MM.1S (cell line): ENCODE results near the gene HDAC6.

Source experiments
- DNase-seq: peaks from one replicate; pipeline ENCODE4 v3.0.0-alpha.2; 2015
- H2AFZ ChIP-seq: fragments of 300-600 bp; sonication (generic); 2 replicates; pipeline ENCODE4 v1.6.0; 2016; ENCODE audit warnings: antibody characterized with exemption, low read length
- H3F3A ChIP-seq: fragments of 300-600 bp; sonication (generic); 2 replicates; pipeline ENCODE4 v1.6.1; 2016; ENCODE audit warnings: mild to moderate bottlenecking, antibody characterized with exemption, low read length, moderate library complexity, mixed read lengths; ENCODE audit not compliant: insufficient read depth
- H3K27ac ChIP-seq: fragments of 300-600 bp; sonication (generic); 2 replicates; pipeline ENCODE4 v1.5.1; 2016; ENCODE audit warnings: mild to moderate bottlenecking, low read length
- H3K27me3 ChIP-seq: fragments of 300-600 bp; sonication (generic); replicated peaks from 2 replicates; pipeline ENCODE4 v1.6.0; 2016; ENCODE audit warnings: low read length; ENCODE audit not compliant: insufficient read depth
- H3K36me3 ChIP-seq: fragments of 300-600 bp; sonication (generic); replicated peaks from 2 replicates; pipeline ENCODE4 v1.6.1; 2016; ENCODE audit warnings: mild to moderate bottlenecking, low read length, mixed read lengths; ENCODE audit not compliant: insufficient read depth
- H3K4me1 ChIP-seq: fragments of 300-600 bp; sonication (generic); 2 replicates; pipeline ENCODE4 v1.6.1; 2016; ENCODE audit warnings: low read length, mixed read lengths
- H3K4me2 ChIP-seq: fragments of 300-600 bp; sonication (generic); 2 replicates; pipeline ENCODE4 v1.6.0; 2016; ENCODE audit warnings: low read depth, low read length
- H3K4me3 ChIP-seq: fragments of 300-600 bp; sonication (generic); 2 replicates; pipeline ENCODE4 v1.5.1; 2016; ENCODE audit warnings: low read length, mixed read lengths
- H3K79me2 ChIP-seq: fragments of 300-600 bp; sonication (generic); 2 replicates; pipeline ENCODE4 v1.6.1; 2016; ENCODE audit warnings: mixed run types, low read length, mixed read lengths
- H3K9ac ChIP-seq: fragments of 300-600 bp; sonication (generic); 2 replicates; pipeline ENCODE4 v1.6.1; 2016; ENCODE audit warnings: low read length, mixed read lengths
- H3K9me2 ChIP-seq: fragments of 300-600 bp; sonication (generic); replicated peaks from 2 replicates; pipeline ENCODE4 v1.6.1; 2016; ENCODE audit warnings: mild to moderate bottlenecking, low read length, mixed read lengths; ENCODE audit not compliant: insufficient read depth
- H3K9me3 ChIP-seq: fragments of 300-600 bp; sonication (generic); replicated peaks from 2 replicates; pipeline ENCODE4 v1.6.1; 2016; ENCODE audit warnings: mild to moderate bottlenecking, low read length, mixed read lengths; ENCODE audit not compliant: insufficient read depth
- H4K20me1 ChIP-seq: fragments of 300-600 bp; sonication (generic); 2 replicates; pipeline ENCODE4 v1.6.1; 2016; ENCODE audit warnings: mild to moderate bottlenecking, low read length, moderate library complexity, mixed read lengths; ENCODE audit not compliant: insufficient read depth
- CTCF ChIP-seq: fragments of 300-600 bp; sonication (generic); IDR thresholded peaks from 2 replicates; pipeline ENCODE4 v1.5.1; 2016; ENCODE audit warnings: antibody characterized with exemption, low read length, mixed read lengths
- EZH2 ChIP-seq: fragments of 300-600 bp; sonication (generic); optimal IDR thresholded peaks from 2 replicates; pipeline ENCODE3; 2017; ENCODE audit warnings: low read depth, mild to moderate bottlenecking, antibody characterized with exemption, low read length, mixed read lengths
- EZH2phosphoT487 ChIP-seq: fragments of 300-600 bp; sonication (generic); IDR thresholded peaks from 2 replicates; pipeline ENCODE4 v1.6.1; 2018; ENCODE audit warnings: antibody characterized with exemption, low read length

Gene HDAC6

DNA sequence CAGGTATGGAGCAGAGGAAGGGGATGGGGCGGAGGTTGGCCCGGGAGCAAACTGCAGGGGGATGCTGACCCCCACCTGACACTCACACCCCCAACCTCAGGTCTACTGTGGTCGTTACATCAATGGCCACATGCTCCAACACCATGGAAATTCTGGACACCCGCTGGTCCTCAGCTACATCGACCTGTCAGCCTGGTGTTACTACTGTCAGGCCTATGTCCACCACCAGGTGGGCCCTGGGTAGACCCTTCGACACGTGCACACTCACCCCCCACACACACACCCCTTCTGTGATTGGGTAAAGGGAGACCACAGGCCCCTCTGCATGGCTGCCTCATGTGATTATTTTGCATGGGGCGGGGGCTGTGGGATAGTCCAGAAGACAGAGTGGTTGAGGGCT is 22.2 kb downstream of the HDAC6 start:
- H3K9me2 ChIP-seq: no peaks in the 10 kb centered on the region
- DNase-seq: no peak

DNA sequence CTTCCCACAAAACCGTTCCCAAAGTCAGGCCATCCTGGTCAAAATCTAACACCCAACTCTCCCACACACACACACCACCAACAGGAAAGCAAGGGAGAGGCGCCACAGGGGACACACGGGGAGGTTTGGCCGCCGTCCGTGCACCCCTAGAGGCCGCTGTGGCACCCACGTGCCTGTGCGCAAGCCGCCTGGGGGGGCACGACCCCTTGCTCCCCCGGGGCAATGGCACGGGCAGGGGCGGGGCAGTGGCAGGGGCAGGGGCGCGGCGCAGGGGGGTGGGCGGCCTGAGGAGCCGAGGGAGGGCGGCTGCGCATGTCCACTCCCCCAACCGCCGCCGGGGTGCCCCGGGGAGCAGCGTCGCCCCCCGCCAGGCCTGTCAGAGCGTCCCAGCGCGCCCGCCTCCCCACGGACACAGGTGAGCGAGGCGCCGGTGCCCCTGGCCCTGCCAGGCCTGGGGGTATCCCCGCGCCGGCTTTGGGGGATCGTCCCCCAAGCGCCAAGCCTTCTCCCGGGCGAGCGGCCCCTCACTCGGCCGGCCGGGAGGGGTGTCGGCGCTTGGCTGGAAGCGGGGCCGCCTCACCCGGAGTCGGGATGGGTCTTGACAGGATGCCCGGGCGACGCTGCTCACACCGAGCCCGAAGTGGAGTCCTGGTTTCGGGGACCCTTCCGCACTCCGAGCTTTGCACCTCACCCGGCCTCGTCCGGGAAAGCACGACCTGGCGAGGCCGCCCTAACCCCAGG is 24.4 kb downstream of the HDAC6 start, which contains the start of gene ERAS:
ERAS (plus strand) TSS at position 379 of the 741 bp plus-strand sequence. CDS start 2,611 bp downstream, outside the sequence.
- TF ChIP-seq EZH2 (no peak), CTCF (peak; percentile 46), EZH2phosphoT487 (no peak)
- H3K4me3 ChIP-seq: no peak within 1 kb of the TSS
- no peaks in the 10 kb centered on the region for H3K27me3 ChIP-seq
- H2AFZ ChIP-seq: no peak within 1 kb of the TSS
- no peak within 1 kb of the TSS for H3K27ac ChIP-seq
- no peaks in the 10 kb centered on the region for H3K36me3 ChIP-seq
- no peaks in the 10 kb centered on the region for H3K4me1 ChIP-seq
- no peaks in the 10 kb centered on the region for H3F3A ChIP-seq
- H3K9ac ChIP-seq: no peak within 1 kb of the TSS
- no peaks in the 10 kb centered on the region for H3K9me2 ChIP-seq
- no peaks in the 10 kb centered on the region for H3K9me3 ChIP-seq
- H4K20me1 ChIP-seq: no peaks in the 10 kb centered on the region
- H3K4me2 ChIP-seq: peak within 1 kb of the TSS; percentile 34; the same call in 1 of the 2 replicates
- H3K79me2 ChIP-seq: no peaks in the 10 kb centered on the region
- peak; percentile 19 for DNase-seq

More for the DNA sequence above, 22.2 kb downstream of the HDAC6 start:
- TF ChIP-seq CTCF: no peak
- no peak for TF ChIP-seq EZH2
- TF ChIP-seq EZH2phosphoT487: no peak
- no peaks in the 10 kb centered on the region for H3K27me3 ChIP-seq
- no peaks in the 10 kb centered on the region for H4K20me1 ChIP-seq
- no peak overlapping the region for H2AFZ ChIP-seq
- H3K36me3 ChIP-seq: no peaks in the 10 kb centered on the region
- no peak overlapping the region for H3K4me2 ChIP-seq
- no peak overlapping the region for H3K4me3 ChIP-seq
- no peak overlapping the region for H3K9ac ChIP-seq
- H3K79me2 ChIP-seq: no peaks in the 10 kb centered on the region
- no peaks in the 10 kb centered on the region for H3K9me3 ChIP-seq
- H3K27ac ChIP-seq: no peak overlapping the region
- no peaks in the 10 kb centered on the region for H3F3A ChIP-seq
- no peaks in the 10 kb centered on the region for H3K4me1 ChIP-seq

GRCh38 chrX:48826876-48827653 is 25.2 kb downstream of the HDAC6 start:
- Histone ChIP-seq H3K4me2 (no peak overlapping the region), H3K9me2 (no peaks in the 10 kb centered on the region), H3K4me3 (no peak overlapping the region), H3K4me1 (no peaks in the 10 kb centered on the region), H3K9me3 (no peaks in the 10 kb centered on the region), H3K27me3 (no peaks in the 10 kb centered on the region), H3K27ac (no peak overlapping the region), H2AFZ (no peak overlapping the region), H4K20me1 (no peaks in the 10 kb centered on the region), H3K36me3 (no peaks in the 10 kb centered on the region), H3K9ac (no peak overlapping the region), H3F3A (no peaks in the 10 kb centered on the region), H3K79me2 (no peaks in the 10 kb centered on the region)
- no peak for DNase-seq
- TF ChIP-seq CTCF (no peak), EZH2 (no peak), EZH2phosphoT487 (no peak)
